HCT116 (cell line): ENCODE measurements around the gene ELFN1. TPM values are rescaled to one million over a fixed set of nuclear protein-coding genes. Genes with fewer than 3 reads are reported as not detected.

ENCODE experiments used
- ATAC-seq: fragments of 200-7000 bp; cut with Tn5 transposase; 2 replicates; pipeline ENCODE4 v1.9.1; 2020; ENCODE audit warnings: mild to moderate bottlenecking, moderate library complexity
- BruUV-seq: library from RNA; stranded (reverse); fragments of 400-500 nt; replicated peaks from 2 replicates; lab custom pipeline; 2021; lab: Mats Ljungman, UMichigan
- CTCF ChIA-PET: fragments of 300-600 bp; sonication (Branson Sonifier 250); formaldehyde crosslinking; loops from one replicate; lab custom pipeline; 2021; ENCODE audit warnings: antibody characterized with exemption; lab: Charles Lee
- POLR2A ChIA-PET: fragments of 300-600, 350-600 bp; sonication (Branson Sonifier 250); formaldehyde crosslinking; loops from one replicate; lab custom pipeline; 2021; ENCODE audit warnings: antibody characterized with exemption; lab: Charles Lee
- RAD21 ChIA-PET, 2 experiments: fragments of 300-600 bp; sonication (Branson Sonifier 250); formaldehyde crosslinking; loops; one replicate each; lab custom pipeline; 2023; ENCODE audit warnings: low total read pairs in 2 of 2; ENCODE audit not compliant: uncharacterized antibody in 2 of 2, unreplicated experiment in 2 of 2, low non-redundant PET in 1 of 2; lab: Charles Lee
- DNase-seq: peaks from one replicate; pipeline ENCODE4 v3.0.0-alpha.2; 2010; ENCODE audit warnings: low read depth, low spot score
- H2AFZ ChIP-seq: fragments of 200-600 bp; shearing (Covaris generic), sonication (generic); 2 replicates; pipeline ENCODE4 v1.6.1; 2017; ENCODE audit warnings: low read depth, mixed run types, mixed read lengths, antibody characterized with exemption, low read length; ENCODE audit not compliant: poor library complexity, severe bottlenecking
- H3K27ac ChIP-seq: 2 replicates; pipeline ENCODE4 v1.5.1; 2012; ENCODE audit warnings: low read depth, low read length
- H3K27me3 ChIP-seq: fragments of 200-600 bp; sonication (generic); 2 replicates; pipeline ENCODE4 v1.6.1; 2016; ENCODE audit warnings: mixed run types, low read length, mixed read lengths; ENCODE audit not compliant: insufficient read depth
- H3K36me3 ChIP-seq, 2 experiments: fragments of 200-500 bp in 1 of 2; fragments of 200-600 bp in 1 of 2; sonication (Bioruptor generic) in 1 of 2; sonication (generic) in 1 of 2; 2 replicates each; pipeline versions ENCODE4 v1.5.1 to v1.6.1; 2014 to 2016; ENCODE audit warnings: low read length in 2 of 2, inconsistent platforms in 1 of 2, mixed read lengths in 1 of 2, mixed run types in 1 of 2; ENCODE audit not compliant: insufficient read depth in 2 of 2, control insufficient read depth in 1 of 2
- H3K4me1 ChIP-seq, 2 experiments: fragments of 200-600 bp in 1 of 2; sonication (generic) in 1 of 2; 2 replicates each; pipeline versions ENCODE4 v1.5.1 to v1.6.1; 2012 to 2017; ENCODE audit warnings: low read length in 2 of 2, inconsistent platforms in 1 of 2, mild to moderate bottlenecking in 1 of 2, mixed read lengths in 1 of 2, mixed run types in 1 of 2, moderate library complexity in 1 of 2; ENCODE audit not compliant: insufficient read depth in 2 of 2, control insufficient read depth in 1 of 2
- H3K4me2 ChIP-seq: fragments of 200-600 bp; sonication (generic); 2 replicates; pipeline ENCODE4 v1.6.1; 2017; ENCODE audit warnings: mixed run types, low read length, mixed read lengths
- H3K4me3 ChIP-seq, 2 experiments: fragments of 200-600 bp in 1 of 2; sonication (generic) in 1 of 2; replicated peaks in 1 of 2; 2 replicates each; pipeline ENCODE4 v1.5.1; 2011 to 2016; ENCODE audit warnings: low read length in 2 of 2, control low read depth in 1 of 2, low read depth in 1 of 2, mild to moderate bottlenecking in 1 of 2, mixed read lengths in 1 of 2, mixed run types in 1 of 2
- H3K79me2 ChIP-seq: fragments of 200-600 bp; sonication (generic); 2 replicates; pipeline ENCODE4 v1.6.1; 2017; ENCODE audit warnings: mild to moderate bottlenecking, mixed run types, low read length, moderate library complexity, mixed read lengths; ENCODE audit not compliant: insufficient read depth
- H3K9ac ChIP-seq: fragments of 200-600 bp; sonication (generic); 2 replicates; pipeline ENCODE4 v1.6.1; 2016; ENCODE audit warnings: low read length, mixed read lengths
- H3K9me2 ChIP-seq: fragments of 200-600 bp; sonication (generic), shearing (Covaris generic); 2 replicates; pipeline ENCODE4 v1.6.1; 2017; ENCODE audit warnings: mixed run types, mild to moderate bottlenecking, moderate library complexity; ENCODE audit not compliant: insufficient read depth
- H3K9me3 ChIP-seq, 2 experiments: fragments of 200-500 bp in 1 of 2; fragments of 200-600 bp in 1 of 2; sonication (Bioruptor generic) in 1 of 2; sonication (generic) in 1 of 2; 2 replicates each; pipeline ENCODE4 v1.6.1; 2014 to 2017; ENCODE audit warnings: low read length in 2 of 2, mixed read lengths in 2 of 2, inconsistent platforms in 1 of 2, low read depth in 1 of 2, mild to moderate bottlenecking in 1 of 2, mixed run types in 1 of 2, moderate library complexity in 1 of 2; ENCODE audit not compliant: control insufficient read depth in 1 of 2, insufficient read depth in 1 of 2
- H4K20me1 ChIP-seq: fragments of 200-600 bp; sonication (generic), shearing (Covaris generic); 2 replicates; pipeline ENCODE4 v1.6.1; 2017; ENCODE audit warnings: mixed run types, mild to moderate bottlenecking, moderate library complexity; ENCODE audit not compliant: insufficient read depth
- CEBPB ChIP-seq: IDR thresholded peaks from 2 replicates; pipeline ENCODE4 v1.6.1; 2012; ENCODE audit warnings: low read depth
- CTCF ChIP-seq, 3 experiments: fragments of 200-600 bp in 1 of 3; sonication (generic) in 1 of 3; IDR thresholded peaks in 2 of 3; conservative IDR thresholded peaks in 1 of 3; 2 replicates each; pipeline ENCODE4 v1.5.1; 2012 to 2017; ENCODE audit warnings: low read depth in 2 of 3, low read length in 2 of 3, antibody characterized with exemption in 1 of 3, borderline replicate concordance in 1 of 3, control low read depth in 1 of 3, mild to moderate bottlenecking in 1 of 3, mixed read lengths in 1 of 3, mixed run types in 1 of 3, moderate library complexity in 1 of 3; ENCODE audit not compliant: insufficient read depth in 1 of 3
- EZH2 ChIP-seq: fragments of 200-600 bp; sonication (generic); IDR thresholded peaks from 2 replicates; pipeline ENCODE4 v1.6.1; 2017; ENCODE audit warnings: antibody characterized with exemption, mixed run types
- EZH2phosphoT487 ChIP-seq: fragments of 200-600 bp; IDR thresholded peaks from 2 replicates; pipeline ENCODE4 v1.6.1; 2018; ENCODE audit warnings: antibody characterized with exemption, borderline replicate concordance
- JUND ChIP-seq: IDR thresholded peaks from 2 replicates; pipeline ENCODE4 v1.6.1; 2012
- POLR2AphosphoS5 ChIP-seq: IDR thresholded peaks from 2 replicates; pipeline ENCODE4 v1.6.1; 2011; ENCODE audit warnings: mild to moderate bottlenecking, low read depth, low read length, moderate library complexity
- RAD21 ChIP-seq: IDR thresholded peaks from 2 replicates; pipeline ENCODE4 v1.6.1; 2012; ENCODE audit warnings: low read depth, mild to moderate bottlenecking
- SIN3A ChIP-seq: IDR thresholded peaks from 2 replicates; pipeline ENCODE4 v1.6.1; 2012; ENCODE audit warnings: low read depth
- SP1 ChIP-seq: IDR thresholded peaks from 2 replicates; pipeline ENCODE4 v1.6.1; 2012; ENCODE audit warnings: low read depth
- TCF7L2 ChIP-seq: IDR thresholded peaks from 2 replicates; pipeline ENCODE4 v1.7.0; 2011; ENCODE audit warnings: borderline replicate concordance, inconsistent platforms; ENCODE audit not compliant: insufficient read depth, insufficient read length; ENCODE audit errors: extremely low read depth
- ZBTB33 ChIP-seq: IDR thresholded peaks from 2 replicates; pipeline ENCODE4 v1.6.1; 2011; ENCODE audit warnings: mild to moderate bottlenecking, low read length, moderate library complexity; ENCODE audit not compliant: insufficient replicate concordance; ENCODE audit errors: extremely low read depth
- ZNF274 ChIP-seq: fragments of 200-500 bp; sonication (Bioruptor generic); IDR thresholded peaks from 2 replicates; pipeline ENCODE4 v1.6.1; 2014; ENCODE audit warnings: mild to moderate bottlenecking, low read depth, low read length, inconsistent platforms
- intact Hi-C: fragments of 100-400 bp; cut with micrococcal nuclease; formaldehyde crosslinking; loops from 2 replicates; pipeline ENCODE4 v1.10.0; 2022
- total RNA-seq: library from RNA; stranded (reverse); gene quantifications from one replicate; pipeline ENCODE4 v1.2.1, GENCODE V29; 2021; ENCODE audit not compliant: unreplicated experiment
- TF ChIP-seq, protein P1 (sequence below): IDR thresholded peaks from 2 replicates; pipeline ENCODE4 v1.6.1; 2012
- TF ChIP-seq, protein P2 (sequence below): IDR thresholded peaks from 2 replicates; pipeline ENCODE4 v1.6.1; 2012

Gene ELFN1
- total RNA-seq, 1 experiment from 2014 or later: 4.4 TPM

DNA sequence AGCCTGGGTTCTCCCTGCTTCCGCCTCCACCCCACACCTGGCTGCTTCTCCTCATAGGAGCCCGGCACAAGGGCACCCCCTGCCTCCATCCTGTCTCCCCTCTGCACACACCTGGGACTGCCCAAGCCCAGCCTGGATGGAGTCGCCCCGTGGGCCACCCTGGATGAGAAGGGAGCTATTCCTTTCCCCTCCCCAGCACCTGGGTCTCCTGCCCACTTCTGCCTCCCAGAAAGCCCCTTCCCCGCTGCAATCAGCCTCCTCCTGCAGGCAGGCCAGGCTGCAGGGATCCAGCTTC is 45.2 kb downstream of the ELFN1 start:
- no peak overlapping the region for H3K9ac ChIP-seq
- TF ChIP-seq RAD21 (no peak), CTCF (IDR thresholded peaks at IDR 0.05 in 2 of 3, conservative IDR thresholded peaks at IDR 0.05 in 1 of 3; ENCODE audit: borderline replicate concordance in 1 of 3, insufficient read depth in 1 of 3, low read depth in 2 of 3, low read length in 2 of 3) (no peak), SIN3A (no peak), EZH2 (no peak), ZNF274 (no peak), SP1 (no peak)
- ChIA-PET CTCF (no interaction called here), POLR2A (no interaction called here), RAD21 (no interaction called here)
- no peaks in the 10 kb centered on the region for H3K36me3 ChIP-seq
- intact Hi-C loops: no loop called here
- H3K4me2 ChIP-seq: no peak overlapping the region
- H3K4me1 ChIP-seq: peaks cover 3 to 13% of the 10 kb centered on the region in 2 experiments; a peak in 3 of 4 replicates
- ATAC-seq: no peak
- 0 out of 4 replicates have a peak, but pooled peaks cover 0 to 1% of the 10 kb centered on the region in 2 experiments for H3K9me3 ChIP-seq
- H3K79me2 ChIP-seq: no peaks in the 10 kb centered on the region
- no peaks in the 10 kb centered on the region for H3K27me3 ChIP-seq
- no TSS peak for BruUV-seq
- H3K27ac ChIP-seq: no peak overlapping the region
- H4K20me1 ChIP-seq: no peaks in the 10 kb centered on the region
- no peak for DNase-seq
- no peaks in the 10 kb centered on the region for H3K9me2 ChIP-seq
- H2AFZ ChIP-seq: no peak overlapping the region
- H3K4me3 ChIP-seq: no peak overlapping the region

DNA sequence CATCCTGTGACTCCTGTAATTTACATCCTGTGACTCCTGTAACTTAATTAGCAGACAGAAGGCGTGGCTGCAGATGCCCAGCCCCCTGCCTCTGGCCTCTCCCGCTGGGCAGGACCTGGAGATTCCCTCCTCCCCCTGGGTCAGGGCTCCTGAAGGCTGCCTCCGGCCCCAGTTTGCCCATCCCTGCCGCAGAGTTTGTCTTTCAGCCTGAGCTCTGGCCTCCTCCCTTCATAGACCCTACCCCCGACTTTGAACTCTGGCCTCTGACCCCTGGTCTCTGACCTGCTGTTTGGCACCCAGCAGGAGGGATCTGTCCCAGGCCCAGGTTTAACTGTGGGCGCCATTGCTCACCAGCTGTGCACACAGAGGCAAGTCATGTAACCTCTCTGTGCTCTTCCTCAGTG is 45.6 kb downstream of the ELFN1 start:
- no peak overlapping the region for H3K4me3 ChIP-seq
- H3K9ac ChIP-seq: no peak overlapping the region
- no peaks in the 10 kb centered on the region for H3K36me3 ChIP-seq
- H3K79me2 ChIP-seq: no peaks in the 10 kb centered on the region
- peaks cover 3 to 13% of the 10 kb centered on the region in 2 experiments; a peak in 3 of 4 replicates for H3K4me1 ChIP-seq
- ChIA-PET RAD21 (no interaction called here), CTCF (no interaction called here), POLR2A (no interaction called here)
- no peak overlapping the region for H3K27ac ChIP-seq
- H3K9me2 ChIP-seq: no peaks in the 10 kb centered on the region
- intact Hi-C loops: no loop called here
- no peak overlapping the region for H2AFZ ChIP-seq
- H3K9me3 ChIP-seq: no peaks in the 10 kb centered on the region
- ATAC-seq (no peak), DNase-seq (no peak)
- no peaks in the 10 kb centered on the region for H3K27me3 ChIP-seq
- no peaks in the 10 kb centered on the region for H4K20me1 ChIP-seq
- H3K4me2 ChIP-seq: no peak overlapping the region
- no TSS peak for BruUV-seq
- TF ChIP-seq TCF7L2 (no peak), POLR2AphosphoS5 (no peak), SIN3A (no peak), JUND (no peak), ZBTB33 (no peak), CTCF (IDR thresholded peaks at IDR 0.05 in 2 of 3, conservative IDR thresholded peaks at IDR 0.05 in 1 of 3; ENCODE audit: borderline replicate concordance in 1 of 3, insufficient read depth in 1 of 3, low read depth in 2 of 3, low read length in 2 of 3) (no peak), CEBPB (no peak), EZH2phosphoT487 (no peak)
- TF ChIP-seq, protein P1, sequence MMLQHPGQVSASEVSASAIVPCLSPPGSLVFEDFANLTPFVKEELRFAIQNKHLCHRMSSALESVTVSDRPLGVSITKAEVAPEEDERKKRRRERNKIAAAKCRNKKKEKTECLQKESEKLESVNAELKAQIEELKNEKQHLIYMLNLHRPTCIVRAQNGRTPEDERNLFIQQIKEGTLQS: no peak
- TF ChIP-seq, protein P2, sequence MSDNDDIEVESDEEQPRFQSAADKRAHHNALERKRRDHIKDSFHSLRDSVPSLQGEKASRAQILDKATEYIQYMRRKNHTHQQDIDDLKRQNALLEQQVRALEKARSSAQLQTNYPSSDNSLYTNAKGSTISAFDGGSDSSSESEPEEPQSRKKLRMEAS: no peak
